GM13977 (cell line): ENCODE measurements around the gene ZNF688.
A peak's percentile ranks its signal among the peaks of the same experiment; 100 is the strongest.
"Not testable (repeated sequence)": the region's sequence is repeated elsewhere in the genome, so short reads cannot be mapped to it uniquely, and the experiment has no call there.

Experiments used
- DNase-seq: peaks from one replicate; pipeline ENCODE4 v3.0.0; 2012; ENCODE audit warnings: low spot score
- CTCF ChIP-seq: IDR thresholded peaks from 2 replicates; pipeline ENCODE4 v1.5.1; 2012; ENCODE audit warnings: mild to moderate bottlenecking, control low read depth; ENCODE audit not compliant: insufficient read depth; ENCODE audit errors: extremely low read depth, missing control alignments
- in situ Hi-C: fragments of 300-500 bp; cut with MboI; formaldehyde crosslinking; loops from one replicate; pipeline ENCODE4 v1.12.0; 2022; ENCODE audit warnings: low sequenced_read_pairs, low pct_unique_long_range_greater_than_20kb, mixed read lengths, inconsistent platforms; ENCODE audit not compliant: unreplicated experiment

ZNF688 gene

GRCh38 chr16:30539000-30539964, 32.2 kb downstream of the ZNF688 start:
- no peak for DNase-seq
- in situ Hi-C loops: loop anchor here (10.0 to 25.0 kb wide), 2 partner anchors 84 to 98 kb away; no protein-coding TSS in a partner anchor
- no peak for TF ChIP-seq CTCF

DNA sequence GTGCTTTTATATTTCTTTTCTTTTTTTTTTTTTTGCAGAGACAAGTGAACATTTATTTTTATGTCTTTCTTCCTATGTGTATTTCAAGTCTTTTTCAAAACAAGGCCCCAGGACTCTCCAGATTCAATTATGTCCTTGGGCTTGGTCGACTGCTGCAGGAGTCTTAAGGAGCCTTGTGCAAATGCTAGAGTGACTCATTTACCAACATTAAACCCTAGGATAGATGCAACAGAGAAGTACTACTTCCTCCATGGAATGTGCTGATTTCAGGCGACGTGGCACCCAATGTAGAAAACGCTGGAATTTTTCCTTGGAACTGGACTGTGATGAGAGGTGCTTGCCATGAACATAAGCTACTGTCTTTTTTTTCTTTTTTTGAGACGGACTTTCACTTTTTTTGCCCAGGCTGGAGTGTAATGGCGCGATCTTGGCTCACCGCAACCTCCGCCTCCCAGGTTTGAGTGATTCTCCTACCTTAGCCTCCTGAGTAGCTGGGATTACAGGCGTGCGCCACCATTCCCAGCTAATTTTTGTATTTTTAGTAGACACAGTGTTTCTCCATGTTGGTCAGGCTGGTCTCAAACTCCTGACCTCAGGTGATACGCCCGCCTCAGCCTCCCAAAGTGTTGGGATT, 35.0 kb downstream of the ZNF688 start:
- not testable (repeated sequence) for DNase-seq
- in situ Hi-C loops: loop anchor here (10.0 to 25.0 kb wide), 2 partner anchors 82 to 101 kb away; no protein-coding TSS in a partner anchor

DNA sequence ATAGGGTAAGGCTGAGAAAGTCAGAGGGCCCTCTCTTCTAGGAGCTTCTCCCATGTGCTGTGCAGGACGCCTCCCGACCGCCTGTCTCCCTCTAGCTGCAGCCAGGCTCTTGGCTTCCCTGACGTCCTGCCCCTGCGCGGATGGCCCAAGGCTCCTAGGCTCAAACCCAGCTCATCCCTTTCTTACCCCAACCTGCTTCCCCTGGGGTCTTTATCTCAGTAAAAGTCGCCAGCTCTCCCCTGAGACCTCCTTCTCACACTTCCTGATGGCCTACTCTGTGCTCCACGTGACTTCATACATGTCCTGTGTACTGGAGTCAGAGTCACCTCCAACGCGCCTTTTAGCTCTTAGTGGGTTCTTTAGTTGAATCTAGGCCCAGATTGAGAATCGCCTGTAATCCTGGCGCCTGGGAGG, 35.7 kb downstream of the ZNF688 start:
- in situ Hi-C loops: loop anchor here (10.0 to 25.0 kb wide), 2 partner anchors 81 to 102 kb away; no protein-coding TSS in a partner anchor
- peak; percentile 83 for DNase-seq
- peak; percentile 74 for TF ChIP-seq CTCF

DNA sequence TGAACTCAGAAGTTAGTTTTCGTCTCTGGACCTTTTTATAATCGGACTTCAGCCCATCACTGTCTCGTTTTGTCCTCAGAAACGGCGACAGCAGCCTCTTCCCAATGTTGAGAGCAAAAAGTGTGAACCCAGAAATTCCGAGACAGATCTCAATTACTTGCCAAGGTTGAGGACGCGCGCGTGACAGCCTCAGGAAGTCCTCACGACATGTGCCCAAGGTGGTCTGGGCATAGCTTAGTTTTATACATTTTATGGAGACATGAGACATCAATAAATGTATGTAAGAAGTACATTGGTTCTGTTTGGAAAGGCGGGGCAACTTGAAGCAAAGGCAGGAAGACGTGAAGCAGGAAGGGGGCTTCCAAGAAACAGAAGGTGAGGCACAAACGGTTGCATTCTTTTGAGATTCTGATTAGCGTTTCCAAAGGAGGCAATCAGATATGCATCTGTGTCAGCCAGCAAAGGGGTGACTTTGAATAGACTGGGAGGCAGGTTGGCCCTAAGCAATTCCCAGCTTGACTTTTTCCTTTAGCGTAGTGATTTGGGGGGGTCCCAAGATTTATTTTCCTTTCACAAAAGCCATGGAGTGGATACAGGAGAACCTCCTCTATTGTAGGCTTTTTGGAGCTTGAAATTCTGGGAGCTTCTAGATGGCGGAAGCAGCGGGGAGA, 36.3 kb downstream of the ZNF688 start:
- in situ Hi-C loops: loop anchor here (10.0 to 25.0 kb wide), 2 partner anchors 80 to 102 kb away; no protein-coding TSS in a partner anchor
- no peak for DNase-seq
- TF ChIP-seq CTCF: no peak

- TF ChIP-seq CTCF: no peak
- peak; percentile 95 for DNase-seq
- in situ Hi-C loops: loop anchor here (10.0 to 25.0 kb wide), 2 partner anchors 80 to 103 kb away; no protein-coding TSS in a partner anchor
Measured at GRCh38 chr16:30534368-30535105, 37.0 kb downstream of the ZNF688 start, which contains the start of gene ZNF747. TSS of gene ZNF747 (minus strand) at chr16:30534858. CDS start at chr16:30534679, 179 bp downstream.

DNA sequence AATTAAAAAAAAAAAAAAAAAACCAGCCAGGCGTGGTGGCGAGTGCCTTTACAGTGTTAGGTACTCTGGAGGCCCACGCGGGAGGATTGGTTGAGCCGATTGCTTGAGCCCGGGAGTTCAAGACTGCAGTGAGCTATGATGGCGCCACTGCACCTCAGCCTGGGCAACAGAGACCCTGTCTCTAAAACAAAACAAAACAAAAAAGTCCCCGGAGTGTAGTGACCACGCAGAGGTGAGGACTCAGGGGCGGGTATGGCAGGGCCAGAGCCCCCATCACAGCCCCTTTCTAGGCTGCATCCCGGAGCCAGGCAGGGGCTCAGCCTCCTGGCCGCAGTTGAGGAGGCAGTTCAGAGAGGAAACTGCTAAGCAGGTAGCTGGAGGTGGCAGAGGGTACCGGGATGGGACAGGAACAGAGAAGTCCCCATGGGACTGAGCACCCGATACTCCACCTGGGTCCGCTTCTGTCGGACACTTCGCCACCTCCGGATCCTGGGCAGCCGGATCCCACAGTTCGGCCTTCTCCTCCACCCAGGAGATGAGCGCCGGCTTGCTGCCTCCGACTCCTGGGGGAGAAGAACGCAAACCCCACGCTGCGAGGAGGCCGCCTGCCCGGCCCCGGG, 37.7 kb downstream of the ZNF688 start:
- in situ Hi-C loops: loop anchor here (10.0 to 25.0 kb wide), 2 partner anchors 79 to 103 kb away; no protein-coding TSS in a partner anchor
- DNase-seq: no peak
- TF ChIP-seq CTCF: no peak
